Activated naive CD8-positive, alpha-beta T cell treated with anti-CD3 and anti-CD28 coated beads for 36 hours (primary cell): Measurements from ENCODE around the gene CD3G. TPM values are rescaled to one million over a fixed set of nuclear protein-coding genes. Genes with fewer than 3 reads are reported as not detected.
"Not testable (repeated sequence)": the region's sequence is repeated elsewhere in the genome, so short reads cannot be mapped to it uniquely, and the experiment has no call there.

Experiments
- DNase-seq: peaks from one replicate; pipeline ENCODE4 v3.0.0; 2021
- H3K27ac Mint-ChIP-seq: one replicate; pipeline ENCODE4 v1.8.0; 2022; ENCODE audit warnings: mild to moderate bottlenecking, moderate library complexity, mixed read lengths
- H3K27me3 Mint-ChIP-seq: one replicate; pipeline ENCODE4 v1.8.0; 2022; ENCODE audit warnings: mild to moderate bottlenecking, mixed read lengths
- H3K36me3 Mint-ChIP-seq: one replicate; pipeline ENCODE4 v1.8.0; 2021; ENCODE audit warnings: mild to moderate bottlenecking, mixed read lengths
- H3K4me1 Mint-ChIP-seq: one replicate; pipeline ENCODE4 v1.8.0; 2021; ENCODE audit warnings: mixed read lengths
- H3K4me3 Mint-ChIP-seq: one replicate; pipeline ENCODE4 v1.8.0; 2022; ENCODE audit warnings: mild to moderate bottlenecking, moderate library complexity, mixed read lengths
- H3K9me3 Mint-ChIP-seq: one replicate; pipeline ENCODE4 v1.8.0; 2022; ENCODE audit warnings: mixed read lengths
- total RNA-seq, 2 experiments: library from RNA; stranded (reverse); gene quantifications; one replicate each; pipeline ENCODE4 v1.2.3, GENCODE V29; 2021

The CD3G gene
- 100 to 1,000 TPM; 133 to 142 TPM for total RNA-seq

DNA sequence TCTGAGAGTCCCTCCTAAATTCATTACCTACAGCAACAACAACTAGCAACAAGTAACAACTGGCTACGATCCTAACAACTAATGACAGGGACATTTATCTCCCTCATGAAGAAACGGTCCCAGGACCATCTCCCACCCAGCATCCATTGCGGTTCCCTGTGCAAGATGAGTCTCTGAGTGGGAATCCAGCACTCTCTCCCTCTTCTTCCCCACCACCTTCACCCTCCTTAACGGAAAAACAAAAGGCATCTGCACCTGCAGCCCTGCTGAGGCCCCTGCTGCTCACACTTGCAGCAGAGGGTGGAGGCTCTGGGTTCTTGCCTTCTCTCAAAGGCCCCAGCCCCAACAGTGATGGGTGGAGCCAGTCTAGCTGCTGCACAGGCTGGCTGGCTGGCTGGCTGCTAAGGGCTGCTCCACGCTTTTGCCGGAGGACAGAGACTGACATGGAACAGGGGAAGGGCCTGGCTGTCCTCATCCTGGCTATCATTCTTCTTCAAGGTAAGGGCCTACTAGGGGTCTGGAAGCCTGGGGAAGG, at the start of gene CD3G:
CD3G (plus strand) TSS at position 364 of the 535 bp plus-strand sequence; CDS start at position 444, 80 bp downstream.
- H3K9me3 Mint-ChIP-seq = no peaks in the 10 kb centered on the region
- H3K4me1 Mint-ChIP-seq = peaks cover 58% of the 10 kb centered on the region
- H3K36me3 Mint-ChIP-seq = peaks cover 66% of the 10 kb centered on the region
- no peaks in the 10 kb centered on the region for H3K27me3 Mint-ChIP-seq
- H3K27ac Mint-ChIP-seq = peak within 1 kb of the TSS; percentile 98
- peak within 1 kb of the TSS; percentile 94 for H3K4me3 Mint-ChIP-seq
- DNase-seq = peak; percentile 79

DNA sequence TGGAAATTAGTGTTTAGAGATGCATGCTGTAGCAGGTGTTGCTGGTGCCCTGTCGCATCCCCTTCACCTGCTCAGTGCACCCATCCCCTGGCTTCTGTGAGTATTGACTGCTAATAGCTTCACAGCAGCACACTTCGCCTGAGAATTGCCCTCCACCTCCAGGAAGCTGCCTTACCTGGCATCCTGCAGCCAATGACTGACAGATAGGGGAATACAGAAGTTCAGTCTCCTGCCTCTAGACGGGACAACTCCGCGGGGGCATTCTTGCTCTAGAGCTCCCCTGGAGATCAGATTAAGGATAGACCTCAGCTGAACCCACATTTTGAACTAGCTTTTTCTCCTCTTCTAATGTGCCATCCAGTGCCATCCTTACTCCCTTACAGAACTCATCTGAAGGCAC, 48.9 kb upstream of the CD3G start:
- Mint-ChIP-seq H3K4me1 (peaks cover 23% of the 10 kb centered on the region), H3K27me3 (no peaks in the 10 kb centered on the region), H3K4me3 (no peak overlapping the region), H3K36me3 (no peaks in the 10 kb centered on the region), H3K9me3 (no peaks in the 10 kb centered on the region), H3K27ac (no peak overlapping the region)
- no peak for DNase-seq

DNA sequence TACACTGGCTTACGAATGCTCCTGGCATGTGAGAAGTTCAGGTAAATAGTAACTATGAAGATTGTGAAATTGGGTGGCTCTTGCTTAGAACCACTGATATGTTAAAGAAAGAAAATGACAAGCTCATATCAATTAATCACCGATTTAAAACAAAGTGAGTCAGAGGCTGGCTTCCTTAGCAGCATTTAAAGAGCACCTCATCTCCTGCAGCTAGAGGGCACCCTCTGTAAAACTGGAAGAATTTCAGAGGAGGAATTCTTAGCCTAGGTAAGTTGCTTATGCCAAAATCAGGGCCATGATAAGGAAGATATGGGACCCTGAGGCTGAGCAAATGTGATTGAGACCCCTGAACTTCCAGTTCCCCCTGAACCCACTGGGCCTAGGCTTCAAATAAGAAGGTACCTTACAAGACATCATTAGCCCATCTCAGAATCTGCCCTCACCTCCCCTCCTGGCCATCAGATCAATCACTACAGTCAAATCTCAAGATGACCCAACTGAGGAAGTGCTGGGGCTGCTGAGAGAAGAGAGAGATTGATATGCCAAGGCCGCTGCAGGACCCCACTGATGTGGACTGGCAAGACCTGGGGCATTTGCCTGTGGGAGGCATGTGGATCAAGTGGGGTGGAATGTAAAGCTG, 48.2 kb upstream of the CD3G start:
- Mint-ChIP-seq H3K27me3 (no peaks in the 10 kb centered on the region), H3K4me3 (no peak overlapping the region), H3K27ac (peak overlapping the region; percentile 14), H3K9me3 (no peaks in the 10 kb centered on the region), H3K36me3 (no peaks in the 10 kb centered on the region), H3K4me1 (peaks cover 18% of the 10 kb centered on the region)
- DNase-seq = no peak

DNA sequence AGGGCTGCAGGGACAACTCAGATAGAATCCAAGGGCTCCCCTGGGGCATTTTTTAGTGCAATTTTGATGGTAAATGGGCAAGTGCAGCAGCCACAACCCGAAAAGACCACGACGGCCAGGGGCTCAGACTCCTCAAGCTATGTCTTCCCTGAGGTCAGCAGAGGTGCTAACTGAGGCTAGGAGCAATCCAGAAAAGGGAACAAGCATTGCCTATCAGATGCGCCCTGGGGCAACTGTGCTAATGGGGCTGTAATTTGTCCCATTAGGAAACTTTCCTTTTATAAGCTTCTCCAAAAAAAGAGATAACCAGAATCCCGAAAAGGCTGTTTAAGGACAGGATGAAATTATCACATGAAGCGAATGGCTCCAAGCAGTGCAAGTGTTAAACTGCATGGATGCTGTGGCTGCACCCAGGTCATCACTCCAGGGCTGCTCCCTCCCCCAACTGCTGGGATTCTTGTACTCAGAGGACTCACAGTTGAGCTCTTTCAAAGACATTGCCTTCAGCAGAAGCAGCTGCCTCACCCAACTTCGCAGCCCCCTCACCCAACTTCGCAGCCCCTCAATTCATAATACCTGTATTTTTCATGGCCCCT, 42.4 kb upstream of the CD3G start:
- H3K4me3 Mint-ChIP-seq = no peak overlapping the region
- peaks cover 16% of the 10 kb centered on the region for H3K36me3 Mint-ChIP-seq
- DNase-seq = no peak
- no peaks in the 10 kb centered on the region for H3K9me3 Mint-ChIP-seq
- no peaks in the 10 kb centered on the region for H3K27me3 Mint-ChIP-seq
- H3K4me1 Mint-ChIP-seq = peaks cover 33% of the 10 kb centered on the region
- no peak overlapping the region for H3K27ac Mint-ChIP-seq

DNA sequence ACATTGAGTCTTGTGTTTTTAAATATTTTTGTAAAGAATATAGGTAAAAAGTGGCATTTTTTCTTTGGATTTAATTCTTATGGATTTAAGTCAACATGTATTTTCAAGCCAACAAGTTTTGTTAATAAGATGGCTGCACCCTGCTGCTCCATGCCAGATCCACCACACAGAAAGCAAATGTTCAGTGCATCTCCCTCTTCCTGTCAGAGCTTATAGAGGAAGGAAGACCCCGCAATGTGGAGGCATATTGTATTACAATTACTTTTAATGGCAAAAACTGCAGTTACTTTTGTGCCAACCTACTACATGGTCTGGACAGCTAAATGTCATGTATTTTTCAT, 39.9 kb upstream of the CD3G start:
- peaks cover 41% of the 10 kb centered on the region for H3K36me3 Mint-ChIP-seq
- peaks cover 58% of the 10 kb centered on the region for H3K4me1 Mint-ChIP-seq
- no peak for DNase-seq
- peak overlapping the region; percentile 99 for H3K27ac Mint-ChIP-seq
- no peaks in the 10 kb centered on the region for H3K9me3 Mint-ChIP-seq
- H3K4me3 Mint-ChIP-seq = peak overlapping the region; percentile 95
- no peaks in the 10 kb centered on the region for H3K27me3 Mint-ChIP-seq

DNA sequence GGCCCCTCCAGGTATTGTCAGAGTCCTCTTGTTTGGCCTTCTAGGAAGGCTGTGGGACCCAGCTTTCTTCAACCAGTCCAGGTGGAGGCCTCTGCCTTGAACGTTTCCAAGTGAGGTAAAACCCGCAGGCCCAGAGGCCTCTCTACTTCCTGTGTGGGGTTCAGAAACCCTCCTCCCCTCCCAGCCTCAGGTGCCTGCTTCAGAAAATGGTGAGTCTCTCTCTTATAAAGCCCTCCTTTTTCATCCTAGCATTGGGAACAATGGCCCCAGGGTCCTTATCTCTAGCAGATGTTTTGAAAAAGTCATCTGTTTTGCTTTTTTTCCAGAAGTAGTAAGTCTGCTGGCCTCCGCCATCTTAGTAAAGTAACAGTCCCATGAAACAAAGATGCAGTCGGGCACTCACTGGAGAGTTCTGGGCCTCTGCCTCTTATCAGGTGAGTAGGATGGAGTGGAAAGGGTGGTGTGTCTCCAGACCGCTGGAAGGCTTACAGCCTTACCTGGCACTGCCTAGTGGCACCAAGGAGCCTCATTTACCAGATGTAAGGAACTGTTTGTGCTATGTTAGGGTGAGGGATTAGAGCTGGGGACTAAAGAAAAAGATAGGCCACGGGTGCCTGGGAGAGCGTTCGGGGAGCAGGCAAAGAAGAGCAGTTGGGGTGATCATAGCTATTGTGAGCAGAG, 39.4 kb upstream of the CD3G start, which contains the start of gene CD3E:
CD3E (plus strand) TSS at position 163 of the 681 bp plus-strand sequence; CDS start at position 386, 223 bp downstream.
- peak; percentile 74 for DNase-seq
- Mint-ChIP-seq H3K4me1 (peaks cover 62% of the 10 kb centered on the region), H3K27me3 (no peaks in the 10 kb centered on the region), H3K27ac (peak within 1 kb of the TSS; percentile 99), H3K9me3 (peaks cover 1% of the 10 kb centered on the region), H3K36me3 (peaks cover 46% of the 10 kb centered on the region), H3K4me3 (peak within 1 kb of the TSS; percentile 95)

DNA sequence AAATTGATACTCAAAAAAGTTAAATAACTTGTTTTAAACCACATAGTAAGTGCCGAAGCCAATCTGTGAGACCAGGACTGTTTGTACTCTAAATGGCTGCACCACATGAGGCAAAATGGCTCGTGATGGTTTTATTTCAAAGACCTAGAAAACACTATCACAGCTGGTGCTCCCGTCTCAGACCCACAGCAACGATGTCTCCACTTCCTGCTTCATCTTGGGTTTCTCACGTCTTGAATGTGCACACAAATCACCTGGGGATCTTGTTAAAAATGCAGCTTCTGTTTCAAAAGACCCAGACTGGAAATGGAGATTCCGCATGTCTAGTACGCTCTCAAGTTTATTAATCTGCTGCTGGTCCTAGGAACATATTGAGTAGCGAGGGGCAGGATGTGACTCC, 38.4 kb upstream of the CD3G start:
- Mint-ChIP-seq H3K4me3 (peak overlapping the region; percentile 95), H3K27ac (peak overlapping the region; percentile 99), H3K36me3 (peaks cover 54% of the 10 kb centered on the region), H3K27me3 (no peaks in the 10 kb centered on the region), H3K9me3 (peaks cover 4% of the 10 kb centered on the region), H3K4me1 (peaks cover 69% of the 10 kb centered on the region)
- DNase-seq = peak; percentile 19

DNA sequence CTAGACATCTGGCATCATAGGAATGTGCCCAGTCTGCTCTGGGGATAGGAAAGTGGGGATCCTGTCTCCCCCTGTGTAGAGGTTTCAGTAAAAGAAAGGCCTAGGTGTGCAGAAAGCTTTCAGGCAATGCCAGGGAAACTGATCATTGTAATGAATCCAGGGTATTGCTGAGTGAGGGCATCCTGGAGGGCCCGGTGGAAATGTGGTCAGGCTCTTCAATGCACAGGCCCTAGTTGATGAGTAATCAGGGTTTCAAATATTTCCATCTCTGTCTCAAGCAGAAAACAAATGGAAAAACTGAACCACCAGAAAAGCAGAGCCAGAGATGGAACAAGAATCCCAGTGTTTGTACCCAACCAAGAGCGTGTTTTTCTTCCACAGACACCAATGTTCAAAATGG, 37.6 kb upstream of the CD3G start:
- Mint-ChIP-seq H3K27me3 (no peaks in the 10 kb centered on the region), H3K9me3 (peaks cover 4% of the 10 kb centered on the region), H3K27ac (peak overlapping the region; percentile 99), H3K4me1 (peaks cover 73% of the 10 kb centered on the region), H3K36me3 (peaks cover 60% of the 10 kb centered on the region), H3K4me3 (peak overlapping the region; percentile 95)
- peak; percentile 73 for DNase-seq

DNA sequence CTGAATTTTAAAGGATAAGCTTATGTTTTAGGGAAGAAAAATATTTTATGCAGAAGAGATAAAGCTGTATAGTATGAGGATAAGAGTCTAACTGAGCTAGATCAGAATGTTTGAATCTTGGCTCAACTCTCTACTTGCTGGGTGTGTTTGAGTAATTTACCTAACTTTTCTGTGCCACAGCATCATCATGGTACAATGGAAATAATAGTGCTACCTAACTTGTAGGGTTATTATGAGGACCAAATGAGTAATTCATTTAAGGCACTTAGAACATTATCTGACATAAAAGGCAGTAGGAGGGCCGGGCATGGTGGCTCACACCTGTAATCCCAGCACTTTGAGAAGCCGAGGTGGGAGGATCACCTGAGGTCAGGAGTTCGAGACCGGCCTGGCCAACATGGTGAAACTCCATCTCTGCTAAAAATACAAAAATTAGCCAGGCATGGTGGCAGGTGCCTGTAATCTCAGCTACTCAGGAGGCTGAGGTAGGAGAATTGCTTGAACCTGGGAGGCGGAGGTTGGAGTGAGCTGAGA, 35.1 kb upstream of the CD3G start:
- not testable (repeated sequence) for H3K27me3 Mint-ChIP-seq, H3K9me3 Mint-ChIP-seq, DNase-seq
- peaks cover 78% of the 10 kb centered on the region for H3K36me3 Mint-ChIP-seq
- H3K4me3 Mint-ChIP-seq = peak overlapping the region; percentile 95
- H3K27ac Mint-ChIP-seq = peak overlapping the region; percentile 99
- H3K4me1 Mint-ChIP-seq = peaks cover 73% of the 10 kb centered on the region

DNA sequence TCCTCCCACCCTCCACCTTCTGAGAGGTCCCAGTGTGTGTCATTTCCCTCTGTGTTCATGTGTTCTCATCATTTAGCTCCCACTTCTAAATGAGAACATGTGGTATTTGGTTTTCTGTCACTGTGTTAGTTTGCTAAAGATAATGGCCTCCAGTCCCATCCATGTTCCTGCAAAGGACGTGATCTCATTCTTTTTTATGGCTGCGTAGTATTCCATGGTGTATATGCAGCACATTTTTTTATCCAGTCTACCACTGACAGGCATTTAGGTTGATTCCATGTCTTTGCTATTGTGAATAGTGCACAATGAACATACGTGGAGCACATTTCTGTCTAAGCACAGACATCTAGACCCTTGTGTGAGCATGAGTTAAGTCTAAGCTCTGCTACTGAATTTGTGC, 33.9 kb upstream of the CD3G start:
- Mint-ChIP-seq H3K27me3 (no peaks in the 10 kb centered on the region), H3K4me3 (peak overlapping the region; percentile 38), H3K9me3 (peaks cover 4% of the 10 kb centered on the region), H3K36me3 (peaks cover 81% of the 10 kb centered on the region), H3K4me1 (peaks cover 82% of the 10 kb centered on the region), H3K27ac (peak overlapping the region; percentile 86)
- no peak for DNase-seq

DNA sequence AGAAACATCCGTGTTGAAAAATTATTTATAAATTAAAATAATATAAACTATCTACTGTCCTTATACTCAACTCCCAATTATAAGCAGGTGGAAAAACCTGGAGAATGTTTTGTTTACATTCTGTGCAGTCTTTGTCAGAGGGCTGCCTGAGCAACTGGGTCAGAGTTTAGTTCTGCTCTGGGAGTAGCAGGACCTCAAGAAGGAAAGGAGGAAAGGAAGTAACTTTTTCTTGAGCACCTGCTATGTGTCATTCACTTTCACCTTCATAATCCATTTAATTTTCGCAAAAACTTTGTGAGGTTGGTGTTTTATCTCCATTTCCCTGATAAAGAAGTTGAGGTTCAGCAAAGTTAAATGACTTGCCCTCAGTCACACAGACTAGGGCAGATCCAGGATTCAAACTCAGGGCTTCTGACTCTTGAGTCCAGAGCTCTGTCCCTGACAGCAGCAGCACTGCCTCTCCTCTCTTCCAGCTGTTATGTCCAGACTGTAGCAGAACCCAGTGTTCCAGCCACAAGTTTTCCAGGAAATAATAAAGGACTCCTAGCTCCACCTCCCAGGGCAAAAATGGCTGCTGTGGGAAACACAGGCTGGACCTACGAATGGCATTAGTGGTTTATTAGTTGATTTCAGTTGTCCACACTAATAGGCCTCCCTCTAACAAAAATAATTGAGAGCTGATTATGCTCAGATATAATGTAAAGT, 33.2 kb upstream of the CD3G start:
- Mint-ChIP-seq H3K9me3 (peaks cover 4% of the 10 kb centered on the region), H3K27ac (peak overlapping the region; percentile 75), H3K36me3 (peaks cover 82% of the 10 kb centered on the region), H3K4me3 (peak overlapping the region; percentile 9), H3K27me3 (no peaks in the 10 kb centered on the region), H3K4me1 (peaks cover 86% of the 10 kb centered on the region)
- no peak for DNase-seq

DNA sequence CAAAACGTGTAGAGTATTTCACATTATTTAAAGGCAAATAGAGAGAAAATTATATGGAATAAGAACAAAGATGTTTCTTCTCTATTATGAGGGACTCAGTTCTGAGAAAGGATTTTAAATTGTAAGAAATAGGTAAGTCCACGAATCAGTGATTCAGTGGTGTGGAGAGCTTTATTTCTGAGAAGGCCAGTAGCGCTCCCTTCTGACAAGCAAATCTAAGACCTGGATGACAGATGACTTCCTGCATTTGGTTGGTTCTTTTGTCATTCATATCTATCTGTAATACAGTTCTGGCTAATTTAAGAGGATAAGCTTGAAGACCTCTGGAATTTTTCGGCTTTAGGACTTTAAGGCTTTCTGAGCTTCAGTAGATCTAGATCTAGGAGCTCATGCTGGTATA, 32.6 kb upstream of the CD3G start:
- Mint-ChIP-seq H3K4me3 (no peak overlapping the region), H3K4me1 (peaks cover 88% of the 10 kb centered on the region), H3K27ac (peak overlapping the region; percentile 75), H3K36me3 (peaks cover 77% of the 10 kb centered on the region), H3K9me3 (peaks cover 4% of the 10 kb centered on the region), H3K27me3 (no peaks in the 10 kb centered on the region)
- DNase-seq = no peak

DNA sequence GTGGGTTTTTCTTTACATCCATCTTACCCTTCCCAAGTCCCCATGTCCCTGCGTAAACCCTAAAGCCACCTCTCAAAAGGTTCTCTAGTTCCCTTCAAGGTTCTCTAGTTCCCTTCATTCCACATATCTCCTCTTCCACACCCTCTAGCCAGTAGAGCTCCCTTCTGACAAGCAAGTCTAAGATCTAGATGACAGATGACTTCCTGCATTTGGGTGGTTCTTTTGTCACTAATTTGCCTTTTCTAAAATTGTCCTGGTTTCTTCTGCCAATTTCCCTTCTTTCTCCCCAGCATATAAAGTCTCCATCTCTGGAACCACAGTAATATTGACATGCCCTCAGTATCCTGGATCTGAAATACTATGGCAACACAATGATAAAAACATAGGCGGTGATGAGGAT, 31.8 kb upstream of the CD3G start:
- DNase-seq = no peak
- no peak overlapping the region for H3K4me3 Mint-ChIP-seq
- peaks cover 6% of the 10 kb centered on the region for H3K9me3 Mint-ChIP-seq
- H3K4me1 Mint-ChIP-seq = peaks cover 86% of the 10 kb centered on the region
- no peaks in the 10 kb centered on the region for H3K27me3 Mint-ChIP-seq
- peak overlapping the region; percentile 75 for H3K27ac Mint-ChIP-seq
- peaks cover 75% of the 10 kb centered on the region for H3K36me3 Mint-ChIP-seq

DNA sequence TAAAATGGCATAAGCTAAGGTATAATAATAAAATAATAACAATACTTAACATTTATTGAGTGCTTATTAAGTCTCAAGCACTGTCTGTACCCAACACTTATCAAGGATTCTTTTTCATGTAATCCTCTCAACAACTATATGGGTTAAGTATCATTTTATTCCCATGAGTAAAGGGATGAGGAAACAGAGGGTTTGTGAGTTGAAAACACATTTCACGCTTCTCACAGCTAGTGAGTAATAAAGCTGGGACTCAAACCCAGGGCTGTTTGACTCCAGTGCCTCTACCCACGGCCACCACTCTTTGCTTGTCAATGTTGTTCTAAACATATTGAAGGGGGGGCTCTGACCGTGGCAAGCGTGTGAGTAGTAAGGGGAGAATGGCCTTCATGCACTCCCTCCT, 30.9 kb upstream of the CD3G start:
- H3K27ac Mint-ChIP-seq = peak overlapping the region; percentile 73

More for the DNA sequence above, 30.9 kb upstream of the CD3G start:
- no peak for DNase-seq
- Mint-ChIP-seq H3K9me3 (peaks cover 7% of the 10 kb centered on the region), H3K36me3 (peaks cover 68% of the 10 kb centered on the region), H3K4me1 (peaks cover 81% of the 10 kb centered on the region), H3K4me3 (no peak overlapping the region), H3K27me3 (no peaks in the 10 kb centered on the region)
